ENCODE data around the gene KCNK18. TPM values are rescaled to one million over a fixed set of nuclear protein-coding genes. Genes with fewer than 3 reads are reported as not detected.

Gene KCNK18
- polyA plus RNA-seq, 1 donor: not detected

DNA sequence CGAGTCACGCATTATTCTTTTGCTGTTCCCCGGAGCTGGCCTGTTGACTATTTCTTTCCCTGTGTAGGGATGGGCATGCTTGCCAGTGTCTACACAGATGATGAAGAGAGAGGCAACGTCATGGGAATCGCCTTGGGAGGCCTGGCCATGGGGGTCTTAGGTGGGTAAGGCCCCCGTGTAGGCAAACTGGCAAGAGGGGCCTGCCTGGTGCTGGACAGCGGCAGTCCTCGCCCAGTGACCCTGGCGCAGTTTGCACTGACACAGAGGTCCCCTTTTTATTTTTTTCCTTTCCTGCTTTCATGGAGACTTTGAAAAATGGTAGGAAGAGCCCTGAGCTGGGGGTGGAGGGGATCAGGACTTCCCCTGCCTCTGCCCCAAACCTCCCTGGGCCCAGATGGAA lies 57.0 kb downstream of the KCNK18 start:
- no peak for DNase-seq

DNA sequence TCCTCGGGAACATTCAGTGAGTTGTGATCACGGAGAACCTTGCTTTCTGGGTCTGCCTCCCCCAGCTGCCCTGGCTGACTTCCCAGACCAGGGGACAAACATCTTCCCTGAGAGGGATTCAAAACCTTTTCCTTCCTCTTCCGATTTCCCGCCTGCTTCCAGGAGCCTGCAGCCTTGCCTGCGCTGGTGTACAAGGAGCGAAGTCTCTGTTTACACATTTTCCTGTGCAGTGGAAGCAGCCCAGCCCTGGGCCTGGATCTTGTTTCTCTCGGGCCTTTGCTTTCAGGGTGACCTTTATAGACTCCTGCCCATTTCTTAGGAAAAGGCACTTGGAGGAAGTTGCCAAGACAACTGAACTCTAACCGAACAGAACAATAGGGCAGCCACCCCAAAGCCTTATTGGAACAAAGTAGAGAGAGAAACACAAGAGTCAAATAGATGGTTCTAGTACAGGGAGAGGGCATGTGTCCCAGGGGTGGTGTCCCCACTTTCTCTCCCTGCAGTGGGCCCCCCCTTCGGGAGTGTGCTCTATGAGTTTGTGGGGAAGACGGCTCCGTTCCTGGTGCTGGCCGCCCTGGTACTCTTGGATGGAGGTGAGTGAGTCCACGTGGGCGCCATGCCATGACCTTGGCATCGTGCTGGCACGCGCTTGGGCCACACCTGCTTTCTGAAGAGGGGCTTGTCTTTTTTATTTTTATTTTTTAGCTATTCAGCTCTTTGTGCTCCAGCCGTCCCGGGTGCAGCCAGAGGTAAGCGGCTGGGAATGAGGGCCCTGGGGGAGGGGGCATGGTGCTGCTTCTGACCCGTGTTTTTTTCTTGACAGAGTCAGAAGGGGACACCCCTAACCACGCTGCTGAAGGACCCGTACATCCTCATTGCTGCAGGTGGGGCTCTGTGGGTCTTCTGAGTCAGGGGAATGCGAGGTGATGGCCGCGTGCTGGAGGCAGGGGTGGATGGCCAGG lies 57.8 kb downstream of the KCNK18 start:
- DNase-seq: no peak

DNA sequence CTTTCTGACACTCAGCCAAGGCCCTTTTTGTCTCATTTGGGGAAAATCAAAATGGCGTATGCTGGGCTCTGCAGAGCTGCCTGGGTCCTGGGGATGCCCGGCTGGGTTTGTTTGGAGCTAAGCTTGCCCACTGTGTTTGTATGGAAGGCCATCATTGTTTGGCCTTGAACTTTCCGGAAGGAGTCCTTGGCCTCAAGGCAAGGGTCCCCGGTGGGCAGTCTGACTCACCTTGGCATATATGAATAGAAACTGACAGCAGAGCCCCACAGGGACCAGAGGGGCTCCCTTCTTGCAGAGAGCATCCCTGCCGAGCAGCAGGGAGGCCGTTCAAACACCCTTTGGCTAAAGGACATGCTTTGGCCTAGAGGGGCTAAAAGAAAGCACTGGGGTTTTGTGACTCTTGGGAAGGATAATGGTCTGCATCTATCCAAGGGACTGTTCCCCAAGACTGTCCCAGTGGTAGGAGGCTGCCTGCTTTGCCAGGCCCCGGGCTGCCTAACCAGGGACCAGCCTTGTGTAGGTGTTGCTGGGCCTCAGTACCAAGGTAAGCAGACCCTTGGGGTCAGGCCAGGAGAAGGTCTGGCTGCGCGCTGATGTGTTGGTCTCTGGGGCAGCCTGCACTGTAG lies 58.7 kb downstream of the KCNK18 start:
- no peak for DNase-seq

DNA sequence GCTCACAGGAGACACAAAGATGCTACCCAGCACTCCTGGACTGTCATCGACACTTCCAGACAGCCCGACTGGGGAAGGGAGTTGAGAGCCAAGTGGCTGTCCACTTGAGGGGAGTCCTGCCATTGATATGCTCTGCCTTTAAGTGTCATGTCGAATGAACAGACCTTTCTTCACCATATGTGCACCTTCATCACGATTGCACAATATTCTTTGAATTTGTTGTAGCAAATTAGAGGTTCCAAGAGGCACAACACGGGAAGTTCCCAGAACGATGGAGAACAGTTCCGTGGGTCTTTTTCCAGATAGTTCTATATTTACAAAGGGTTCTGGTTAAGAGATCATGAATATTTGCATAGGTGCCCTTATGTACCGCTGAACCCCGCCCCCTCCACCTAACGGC lies 59.6 kb downstream of the KCNK18 start:
- no peak for DNase-seq

DNA sequence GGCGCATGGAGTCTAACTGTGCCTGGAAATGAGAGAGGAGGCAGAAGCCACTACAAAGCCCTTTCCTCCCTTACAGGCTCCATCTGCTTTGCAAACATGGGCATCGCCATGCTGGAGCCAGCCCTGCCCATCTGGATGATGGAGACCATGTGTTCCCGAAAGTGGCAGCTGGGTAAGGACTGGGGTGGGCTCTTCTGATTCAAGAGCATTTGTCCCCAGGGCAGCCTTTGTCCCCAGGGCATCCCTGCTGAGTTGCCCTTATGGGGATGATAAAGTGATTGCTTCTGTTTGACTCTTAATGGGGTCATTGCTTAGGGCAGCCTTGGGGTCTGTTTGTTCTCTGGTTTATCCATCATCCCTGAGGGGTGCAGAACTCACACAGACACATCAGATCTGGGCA lies 60.4 kb downstream of the KCNK18 start:
- DNase-seq: no peak

DNA sequence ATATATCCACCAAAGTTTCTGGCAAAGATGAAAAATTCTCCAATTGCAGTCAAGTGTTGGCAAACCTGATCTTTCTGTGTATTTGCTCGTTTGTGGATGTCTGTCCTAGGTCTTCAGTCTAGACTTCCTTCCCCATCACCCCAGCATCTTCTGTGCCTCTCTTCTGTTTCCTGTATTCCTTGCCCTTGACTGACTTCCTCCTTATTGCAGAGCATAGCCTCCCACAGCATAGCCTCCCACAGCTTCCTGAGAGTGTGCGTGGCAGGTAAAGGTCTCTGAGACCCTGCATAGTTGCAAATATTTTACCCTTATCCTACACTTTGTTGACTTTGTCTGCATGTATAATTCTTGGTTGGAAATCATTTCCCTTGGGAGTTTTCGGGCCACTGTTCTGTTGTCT lies 62.0 kb downstream of the KCNK18 start:
- DNase-seq: no peak

Other genes starting within 250 kb of the KCNK18 start
- 27.5 TPM for gene SHTN1, start 192.3 kb upstream of the KCNK18 start, polyA plus RNA-seq (ENCODE audit: insufficient read length)
- not detected for gene VAX1, start 59.2 kb upstream of the KCNK18 start, polyA plus RNA-seq (ENCODE audit: insufficient read length)
- gene SLC18A2, start 43.6 kb downstream of the KCNK18 start, polyA plus RNA-seq (ENCODE audit: insufficient read length): 1.00 TPM
- 48.4 TPM for gene PDZD8, start 178.0 kb downstream of the KCNK18 start, polyA plus RNA-seq (ENCODE audit: insufficient read length)